Right lobe of liver (tissue), 4 donors: ENCODE measurements around the gene LDB3.

Source experiments
- CTCF ChIP-seq, 4 donors: fragments of 200-600 bp in 3 of 4; fragments of 450-650 bp in 1 of 4; IDR thresholded peaks; one replicate each; pipeline versions ENCODE4 v1.5.1 to v1.8.0; 2016 to 2022; ENCODE audit warnings: antibody characterized with exemption in 4 of 4, mild to moderate bottlenecking in 2 of 4
- POLR2A ChIP-seq: fragments of 450-650 bp; IDR thresholded peaks from one replicate; pipeline ENCODE4 v1.6.1; 2017; ENCODE audit warnings: antibody characterized with exemption, mild to moderate bottlenecking
- donor health status: DM: no; HTN: no; CAD: no.
- donor health status: DM: no; HTN: no; CAD: no.
- donor health status: DM: no; HTN: yes; CAD: no.

GRCh38 chr10:86782701-86783418, 114.5 kb downstream of the LDB3 start:
- no peak for TF ChIP-seq CTCF (IDR thresholded peaks at IDR 0.05)
- no peak for TF ChIP-seq POLR2A
